NOMO-1 treated with dmso at 0.1 percent for 144 hours (cell line): Measurements from ENCODE around the gene LSM7.

Experiments
- DNase-seq: peaks from one replicate; lab custom pipeline; 2025; ENCODE audit not compliant: unreplicated experiment; lab: John Stamatoyannopoulos, UW

The LSM7 gene

GRCh38 chr19:2328401-2329148, at the start of gene LSM7, which contains the start of gene SPPL2B:
LSM7 (minus strand) TSS chr19:2328586; CDS start chr19:2328566, 20 bp downstream.
SPPL2B (plus strand) TSS chr19:2328684; CDS start chr19:2328710, 26 bp downstream.
- DNase-seq: peak; percentile 90

GRCh38 chr19:2376784-2377519, 48.6 kb upstream of the LSM7 start:
- DNase-seq: no peak

GRCh38 chr19:2375353-2376121, 47.2 kb upstream of the LSM7 start:
- no peak for DNase-seq

GRCh38 chr19:2374808-2375207, 46.4 kb upstream of the LSM7 start:
- no peak for DNase-seq

GRCh38 chr19:2372076-2372612, 43.8 kb upstream of the LSM7 start:
- DNase-seq: no peak

GRCh38 chr19:2371656-2372055, 43.3 kb upstream of the LSM7 start:
- DNase-seq: no peak

GRCh38 chr19:2365201-2365970, 37.0 kb upstream of the LSM7 start:
- DNase-seq: no peak

- DNase-seq: no peak
Observed at GRCh38 chr19:2363419-2363818, 35.0 kb upstream of the LSM7 start.

GRCh38 chr19:2362970-2363300, 34.5 kb upstream of the LSM7 start:
- DNase-seq: no peak

- DNase-seq: no peak
Observed at GRCh38 chr19:2362046-2362969, 33.9 kb upstream of the LSM7 start.

- DNase-seq: no peak
Observed at GRCh38 chr19:2361246-2362045, 33.1 kb upstream of the LSM7 start.

GRCh38 chr19:2360833-2361232, 32.4 kb upstream of the LSM7 start:
- no peak for DNase-seq

- no peak for DNase-seq
Observed at GRCh38 chr19:2359992-2360685, 31.8 kb upstream of the LSM7 start, which contains the start of gene TMPRSS9. TMPRSS9 (plus strand) TSS chr19:2360265; CDS start chr19:2389786, 29,521 bp downstream.

- DNase-seq: no peak
Observed at GRCh38 chr19:2358548-2359173, 30.3 kb upstream of the LSM7 start.

GRCh38 chr19:2357279-2358206, 29.2 kb upstream of the LSM7 start:
- DNase-seq: no peak

GRCh38 chr19:2356036-2356646, 27.8 kb upstream of the LSM7 start:
- DNase-seq: no peak
